IPS-20b (cell line): ENCODE data around the gene CCDC102A.

Experiments
- H3K27ac ChIP-seq: one replicate; pipeline ENCODE4 v1.5.1; 2013; ENCODE audit warnings: low read length
- H3K27me3 ChIP-seq: 2 replicates; pipeline ENCODE4 v1.6.1; 2013; ENCODE audit warnings: mild to moderate bottlenecking, low read length, inconsistent platforms; ENCODE audit not compliant: insufficient read depth
- H3K36me3 ChIP-seq: 2 replicates; pipeline ENCODE4 v1.6.1; 2013; ENCODE audit warnings: low read depth, mild to moderate bottlenecking, inconsistent platforms, low read length, moderate library complexity; ENCODE audit not compliant: insufficient read depth
- H3K4me1 ChIP-seq: 2 replicates; pipeline ENCODE4 v1.6.1; 2013; ENCODE audit warnings: mild to moderate bottlenecking, control low read depth, inconsistent platforms, low read length, moderate library complexity; ENCODE audit not compliant: insufficient read depth
- H3K4me3 ChIP-seq: 2 replicates; pipeline ENCODE4 v1.5.1; 2013; ENCODE audit warnings: mild to moderate bottlenecking, low read length, inconsistent platforms
- H3K9ac ChIP-seq: 2 replicates; pipeline ENCODE4 v1.6.1; 2013; ENCODE audit warnings: low read depth, mild to moderate bottlenecking, inconsistent platforms, low read length, moderate library complexity
- H3K9me3 ChIP-seq: 2 replicates; pipeline ENCODE4 v1.6.1; 2013; ENCODE audit warnings: mild to moderate bottlenecking, low read depth, low read length, inconsistent platforms; ENCODE audit not compliant: insufficient read depth

The CCDC102A gene

DNA sequence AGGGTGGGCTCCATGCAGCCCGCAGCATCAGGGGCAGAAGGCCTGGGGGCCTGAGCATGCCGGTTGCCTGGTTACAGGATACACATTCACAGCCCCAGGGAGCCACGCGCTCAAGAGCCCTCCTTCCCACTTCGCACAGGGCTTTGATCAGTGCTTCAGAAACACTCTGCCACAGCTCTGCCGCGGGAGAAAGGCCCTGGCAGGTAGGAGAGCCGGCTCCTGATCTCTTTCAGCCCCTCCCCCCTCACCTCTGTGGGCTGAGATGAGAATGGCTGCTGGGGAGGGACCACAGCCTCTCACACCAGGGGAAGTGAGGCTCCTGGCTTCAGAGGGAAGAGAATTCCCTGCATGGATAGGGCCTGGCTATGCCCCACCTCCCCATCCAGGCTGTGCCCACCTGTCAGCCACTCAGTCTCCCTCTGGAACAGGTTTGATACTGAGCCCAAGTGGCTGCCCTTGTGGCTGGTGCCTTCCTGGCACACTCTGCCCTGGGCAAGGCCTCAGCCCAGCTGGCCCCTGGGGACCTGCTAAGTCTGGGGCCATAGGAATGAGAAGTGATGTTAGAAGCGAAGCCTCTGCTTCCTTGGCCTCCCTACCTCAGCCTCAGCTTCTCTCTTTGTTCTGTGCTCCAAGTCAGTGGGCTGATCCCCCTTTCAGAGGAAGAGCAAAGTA, 58.7 kb downstream of the CCDC102A start:
- H3K4me1 ChIP-seq: peaks cover 35% of the 10 kb centered on the region
- H3K9ac ChIP-seq: no peak overlapping the region
- no peaks in the 10 kb centered on the region for H3K9me3 ChIP-seq
- H3K36me3 ChIP-seq: peaks cover 20% of the 10 kb centered on the region
- H3K27me3 ChIP-seq: no peaks in the 10 kb centered on the region
- H3K27ac ChIP-seq: no peak overlapping the region
- no peak overlapping the region; the same call in 1 of the 2 replicates for H3K4me3 ChIP-seq

DNA sequence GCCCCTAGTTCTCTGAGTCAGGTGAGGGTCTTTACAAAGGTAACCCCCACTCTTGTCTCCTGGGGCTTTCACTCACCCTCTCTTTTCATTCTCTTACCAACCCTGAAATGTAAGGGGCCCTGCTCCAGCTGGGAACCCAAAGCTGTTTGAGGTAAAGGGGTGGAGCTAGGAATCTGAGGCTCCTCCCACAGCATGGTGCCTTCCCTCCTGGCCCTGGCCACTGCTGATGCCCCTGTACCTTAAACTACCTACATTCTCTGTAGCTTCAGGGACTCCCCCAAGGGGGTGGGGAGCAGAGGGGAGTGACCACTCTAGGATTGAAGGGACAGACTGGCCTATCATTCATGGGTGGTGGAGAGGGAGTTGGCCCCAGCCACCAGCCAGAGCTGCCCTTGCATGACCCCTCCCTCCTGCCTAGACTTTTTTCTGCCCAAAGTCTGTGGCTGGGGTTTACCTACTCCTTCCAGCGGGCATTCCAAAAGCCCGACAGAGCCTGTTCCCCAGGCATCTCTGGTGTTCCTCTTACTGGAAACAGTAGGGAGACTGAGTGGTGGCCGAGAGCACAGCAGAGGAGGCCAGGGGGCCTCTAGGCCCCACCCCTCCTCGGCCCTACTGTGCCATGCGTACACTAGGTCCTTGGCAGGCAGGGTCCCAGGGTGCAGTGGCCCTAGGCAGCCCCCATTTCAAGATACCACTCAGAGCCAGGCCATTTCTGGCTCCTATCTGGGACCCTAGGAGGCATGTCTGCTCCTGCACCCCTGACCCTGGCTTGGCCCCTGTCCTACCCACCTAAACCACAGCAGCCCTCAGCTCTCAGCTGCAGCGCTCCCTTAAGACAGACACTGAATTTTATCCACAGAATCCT, 59.6 kb downstream of the CCDC102A start:
- H3K27ac ChIP-seq: no peak overlapping the region
- peaks cover 26% of the 10 kb centered on the region for H3K36me3 ChIP-seq
- peaks cover 42% of the 10 kb centered on the region for H3K4me1 ChIP-seq
- no peak overlapping the region; the same call in 1 of the 2 replicates for H3K4me3 ChIP-seq
- H3K9ac ChIP-seq: no peak overlapping the region
- no peaks in the 10 kb centered on the region for H3K27me3 ChIP-seq
- no peaks in the 10 kb centered on the region for H3K9me3 ChIP-seq

- Histone ChIP-seq H3K4me1 (peaks cover 50% of the 10 kb centered on the region), H3K27me3 (no peaks in the 10 kb centered on the region), H3K4me3 (peak overlapping the region; percentile 37; the same call in 1 of the 2 replicates), H3K36me3 (peaks cover 34% of the 10 kb centered on the region), H3K9ac (peak overlapping the region; percentile 27; the same call in 1 of the 2 replicates), H3K27ac (peak overlapping the region; percentile 49), H3K9me3 (no peaks in the 10 kb centered on the region)
These were observed 60.5 kb downstream of the CCDC102A start for GRCh38 chr16:57475711-57476339.

DNA sequence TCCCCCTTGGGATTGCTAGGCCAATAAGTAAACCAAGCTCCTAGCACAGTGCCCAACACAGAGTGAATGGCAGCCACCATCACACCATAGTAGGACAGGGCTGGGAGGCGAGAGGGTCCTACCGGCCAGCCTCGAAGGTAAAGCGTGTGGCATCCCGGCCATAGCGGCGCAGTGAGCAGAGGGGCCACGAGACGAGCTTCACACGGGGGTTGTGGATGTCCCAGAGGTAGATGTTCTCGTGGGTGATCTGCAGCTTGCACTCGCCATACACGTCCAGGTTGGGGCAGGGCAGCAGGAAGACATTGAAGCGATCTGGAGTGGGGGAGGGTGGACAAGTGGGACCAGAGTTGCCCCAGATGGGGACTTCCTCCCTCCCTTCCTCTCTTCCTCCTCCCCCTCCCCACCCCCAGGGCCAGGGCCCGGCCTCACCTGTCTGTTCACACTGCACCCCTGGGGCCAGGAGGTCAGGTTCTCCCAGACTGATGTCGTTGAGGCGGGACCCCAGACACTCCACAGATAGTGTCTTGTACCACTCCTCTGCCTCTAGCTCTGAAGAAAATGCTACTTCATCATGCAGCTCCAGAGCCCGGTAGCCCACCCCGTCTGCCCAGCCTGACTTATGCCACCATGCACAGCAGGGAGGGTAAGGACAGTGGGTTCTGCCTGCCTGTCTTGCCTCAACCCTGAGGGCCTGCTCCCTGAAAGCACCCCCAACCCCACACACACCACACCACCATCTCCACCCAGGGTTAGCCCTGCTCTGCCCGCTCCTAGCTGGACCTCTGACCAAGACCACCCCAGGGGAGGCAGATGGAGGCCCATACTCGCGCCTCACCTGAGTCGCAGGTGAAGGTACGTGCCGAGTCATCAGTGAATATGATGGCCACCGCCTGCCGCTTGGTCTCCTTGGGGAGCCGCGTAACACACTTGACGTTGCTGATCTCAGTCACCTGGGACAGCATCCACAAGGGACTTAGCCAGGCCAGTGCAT, 61.4 kb downstream of the CCDC102A start:
- no peak overlapping the region; the same call in 1 of the 2 replicates for H3K4me3 ChIP-seq
- peak overlapping the region; percentile 49 for H3K27ac ChIP-seq
- H3K36me3 ChIP-seq: peaks cover 43% of the 10 kb centered on the region
- H3K27me3 ChIP-seq: no peaks in the 10 kb centered on the region
- H3K9ac ChIP-seq: peak overlapping the region; percentile 27; the same call in 1 of the 2 replicates
- no peaks in the 10 kb centered on the region for H3K9me3 ChIP-seq
- peaks cover 42% of the 10 kb centered on the region for H3K4me1 ChIP-seq

- H3K4me1 ChIP-seq: peaks cover 40% of the 10 kb centered on the region
- H3K9me3 ChIP-seq: no peaks in the 10 kb centered on the region
- no peak overlapping the region for H3K27ac ChIP-seq
- peaks cover 53% of the 10 kb centered on the region for H3K36me3 ChIP-seq
- H3K4me3 ChIP-seq: no peak overlapping the region
- H3K27me3 ChIP-seq: no peaks in the 10 kb centered on the region
- no peak overlapping the region for H3K9ac ChIP-seq
These were observed 62.5 kb downstream of the CCDC102A start for GRCh38 chr16:57473906-57474305.

DNA sequence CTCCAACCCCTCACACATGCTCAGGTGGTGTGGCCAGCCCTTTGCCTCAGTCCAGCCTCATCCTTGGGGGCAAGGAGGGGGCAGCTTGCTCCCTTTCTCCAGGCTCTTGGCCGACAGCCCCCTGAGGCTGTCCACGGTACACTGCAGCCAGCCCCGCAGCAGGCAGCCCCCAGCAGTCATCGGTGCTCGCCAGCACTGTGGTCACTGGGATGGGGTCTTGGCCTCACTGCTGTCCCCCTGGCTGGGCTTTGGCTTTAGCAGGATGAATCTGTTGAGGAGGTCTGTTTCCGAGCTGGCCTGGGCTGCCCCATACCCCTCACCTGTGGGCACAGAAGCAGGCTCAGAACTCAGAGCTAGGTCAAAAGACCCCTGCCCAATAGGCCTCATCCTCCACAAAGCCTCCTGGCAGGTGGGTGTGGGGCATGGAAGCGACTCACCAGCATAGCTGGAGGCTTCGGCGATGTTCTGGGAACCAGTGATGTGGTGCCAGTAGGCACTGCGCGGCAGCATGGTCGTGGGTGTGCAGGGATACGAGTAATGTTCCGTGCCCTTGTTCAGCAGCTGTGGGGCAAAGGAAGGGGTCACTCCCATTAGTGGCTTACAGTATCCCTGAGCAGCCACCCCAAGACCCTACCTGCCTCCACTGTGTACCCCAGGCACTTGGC, 63.1 kb downstream of the CCDC102A start:
- no peak overlapping the region for H3K4me3 ChIP-seq
- H3K9me3 ChIP-seq: no peaks in the 10 kb centered on the region
- no peaks in the 10 kb centered on the region for H3K27me3 ChIP-seq
- H3K27ac ChIP-seq: no peak overlapping the region
- peaks cover 40% of the 10 kb centered on the region for H3K4me1 ChIP-seq
- H3K36me3 ChIP-seq: peaks cover 59% of the 10 kb centered on the region
- no peak overlapping the region for H3K9ac ChIP-seq

- H3K9ac ChIP-seq: peak overlapping the region; percentile 13; the same call in 1 of the 2 replicates
- H3K27me3 ChIP-seq: no peaks in the 10 kb centered on the region
- H3K4me1 ChIP-seq: peaks cover 35% of the 10 kb centered on the region
- peaks cover 66% of the 10 kb centered on the region for H3K36me3 ChIP-seq
- no peak overlapping the region; the same call in 1 of the 2 replicates for H3K4me3 ChIP-seq
- peak overlapping the region; percentile 18 for H3K27ac ChIP-seq
- no peaks in the 10 kb centered on the region for H3K9me3 ChIP-seq
These were observed 63.7 kb downstream of the CCDC102A start for GRCh38 chr16:57472665-57473060.

DNA sequence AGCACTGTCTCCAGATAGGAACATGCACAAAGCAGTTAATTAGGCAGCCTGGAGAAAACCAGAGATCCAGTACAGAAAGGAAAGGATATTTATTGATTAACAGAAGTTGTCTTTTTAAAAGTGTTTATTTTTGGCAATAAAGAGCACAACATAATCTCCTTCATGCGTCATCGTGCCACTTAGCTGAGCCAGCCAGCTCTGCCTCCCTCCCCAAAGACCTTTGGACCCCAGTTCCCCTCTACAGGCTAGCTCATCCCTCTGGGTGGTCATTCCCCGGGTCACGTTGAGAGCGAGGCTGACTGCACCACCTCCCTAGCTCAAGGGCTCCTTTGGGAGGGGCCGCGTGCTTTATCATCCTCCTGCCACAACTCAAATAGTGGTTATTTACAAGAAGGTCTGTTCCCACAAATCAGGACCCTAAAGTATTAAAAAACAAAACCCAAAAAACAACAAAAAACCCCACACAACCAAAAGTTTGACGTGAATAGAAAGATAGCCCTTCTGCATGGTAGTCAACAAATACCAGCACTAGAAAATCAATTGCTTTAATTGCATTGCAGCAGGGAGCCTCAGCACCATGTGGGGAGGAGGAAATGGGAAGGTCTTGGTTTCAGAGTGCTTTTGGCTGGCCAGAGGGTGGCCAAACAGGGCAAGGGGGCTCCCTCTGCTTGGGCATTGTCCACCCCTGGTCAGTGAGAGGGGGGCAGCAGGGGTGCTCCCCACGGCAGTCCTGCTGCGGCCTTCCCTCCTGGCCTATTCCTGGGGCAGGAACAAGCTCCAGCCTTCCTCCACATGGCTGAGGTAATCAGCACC, 64.3 kb downstream of the CCDC102A start:
- Histone ChIP-seq H3K4me3 (peak overlapping the region; percentile 43; the same call in 1 of the 2 replicates), H3K36me3 (peaks cover 72% of the 10 kb centered on the region), H3K27ac (peak overlapping the region; percentile 18), H3K9me3 (no peaks in the 10 kb centered on the region), H3K9ac (peak overlapping the region; percentile 13; the same call in 1 of the 2 replicates), H3K4me1 (peaks cover 30% of the 10 kb centered on the region), H3K27me3 (no peaks in the 10 kb centered on the region)

DNA sequence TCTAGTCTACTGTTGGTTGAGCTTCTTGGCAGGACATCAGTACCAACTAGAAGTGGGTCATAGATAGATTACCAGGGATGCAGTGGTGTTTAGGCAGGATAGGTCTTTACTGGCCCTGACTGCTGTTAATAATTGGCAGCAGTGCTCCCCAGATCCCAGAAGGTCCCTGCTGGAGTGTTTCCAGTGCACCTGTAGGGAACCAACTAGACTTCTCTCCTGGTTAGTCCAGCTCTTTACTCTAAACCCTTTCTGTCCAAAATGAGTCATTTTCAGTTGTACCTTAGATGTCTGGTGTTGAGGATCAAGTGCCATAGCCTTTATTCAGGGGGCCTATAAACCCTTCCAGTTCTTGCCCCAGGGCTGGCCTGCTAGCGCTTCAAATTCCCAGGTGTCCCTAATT, 65.2 kb downstream of the CCDC102A start:
- Histone ChIP-seq H3K27ac (no peak overlapping the region), H3K27me3 (no peaks in the 10 kb centered on the region), H3K36me3 (peaks cover 78% of the 10 kb centered on the region), H3K9me3 (no peaks in the 10 kb centered on the region), H3K4me1 (peaks cover 23% of the 10 kb centered on the region), H3K4me3 (no peak overlapping the region), H3K9ac (no peak overlapping the region)

- H3K4me3 ChIP-seq: no peak overlapping the region
- no peaks in the 10 kb centered on the region for H3K27me3 ChIP-seq
- H3K36me3 ChIP-seq: peaks cover 83% of the 10 kb centered on the region
- H3K27ac ChIP-seq: no peak overlapping the region
- H3K9me3 ChIP-seq: no peaks in the 10 kb centered on the region
- H3K9ac ChIP-seq: no peak overlapping the region
- H3K4me1 ChIP-seq: peaks cover 21% of the 10 kb centered on the region
These were observed 65.7 kb downstream of the CCDC102A start for GRCh38 chr16:57470711-57471110.
